HAP-1 (cell line): ENCODE measurements around the gene STAC.
"Not testable (repeated sequence)": the region's sequence is repeated elsewhere in the genome, so short reads cannot be mapped to it uniquely, and the experiment has no call there.

Source experiments
- DNase-seq, 2 experiments: peaks; one replicate each; pipeline ENCODE4 v3.0.0-alpha.2; 2016 to 2020; ENCODE audit warnings: low spot score in 2 of 2
- H3K27me3 ChIP-seq: fragments of 250-450 bp; sonication (Bioruptor Pico); 2 replicates; pipeline ENCODE4 v1.5.1; 2020; ENCODE audit warnings: low read depth, mild to moderate bottlenecking, moderate library complexity
- H3K36me3 ChIP-seq: fragments of 250-450 bp; sonication (Bioruptor Pico); replicated peaks from 2 replicates; pipeline ENCODE4 v1.5.1; 2020; ENCODE audit warnings: mild to moderate bottlenecking
- H3K4me1 ChIP-seq: fragments of 250-450 bp; sonication (Bioruptor Pico); 2 replicates; pipeline ENCODE4 v1.5.1; 2020; ENCODE audit warnings: mild to moderate bottlenecking
- H3K4me3 ChIP-seq: fragments of 250-450 bp; sonication (Bioruptor Pico); 2 replicates; pipeline ENCODE4 v1.5.1; 2020; ENCODE audit warnings: mild to moderate bottlenecking, moderate library complexity
- H3K9me3 ChIP-seq: fragments of 250-450 bp; sonication (Bioruptor Pico); 2 replicates; pipeline ENCODE4 v1.5.1; 2020; ENCODE audit warnings: mild to moderate bottlenecking, moderate library complexity
- in situ Hi-C: fragments of 300-500 bp; cut with MboI; formaldehyde crosslinking; loops from 3 replicates; pipeline ENCODE4 v1.14.3; 2020; ENCODE audit warnings: low sequenced_read_pairs, inconsistent platforms, mixed read lengths

Gene STAC

GRCh38 chr3:36494461-36495109 lies 114.3 kb downstream of the STAC start:
- no peaks in the 10 kb centered on the region for H3K36me3 ChIP-seq
- H3K9me3 ChIP-seq, result no peaks in the 10 kb centered on the region
- in situ Hi-C loops, result no loop called here
- DNase-seq, result no peak
- no peak overlapping the region for H3K4me3 ChIP-seq
- no peaks in the 10 kb centered on the region for H3K4me1 ChIP-seq
- no peaks in the 10 kb centered on the region for H3K27me3 ChIP-seq

GRCh38 chr3:36496684-36497633 lies 116.7 kb downstream of the STAC start:
- no peak for DNase-seq
- H3K4me1 ChIP-seq, result no peaks in the 10 kb centered on the region
- in situ Hi-C loops, result no loop called here

GRCh38 chr3:36500053-36500452 lies 119.7 kb downstream of the STAC start:
- H3K27me3 ChIP-seq, in situ Hi-C loops: not testable (repeated sequence)

More at GRCh38 chr3:36496684-36497633, 116.7 kb downstream of the STAC start:
- H3K9me3 ChIP-seq, result no peaks in the 10 kb centered on the region
- no peaks in the 10 kb centered on the region for H3K36me3 ChIP-seq
- H3K4me3 ChIP-seq, result no peak overlapping the region
- no peaks in the 10 kb centered on the region for H3K27me3 ChIP-seq

GRCh38 chr3:36501616-36502015 lies 121.3 kb downstream of the STAC start:
- Histone ChIP-seq H3K4me1 (no peaks in the 10 kb centered on the region), H3K9me3 (no peaks in the 10 kb centered on the region), H3K27me3 (no peaks in the 10 kb centered on the region), H3K36me3 (no peaks in the 10 kb centered on the region), H3K4me3 (no peak overlapping the region)
- DNase-seq, result no peak
- in situ Hi-C loops, result no loop called here

More at GRCh38 chr3:36500053-36500452, 119.7 kb downstream of the STAC start:
- not testable (repeated sequence) for DNase-seq, H3K4me1 ChIP-seq, H3K4me3 ChIP-seq, H3K36me3 ChIP-seq, H3K9me3 ChIP-seq

GRCh38 chr3:36505393-36505792 lies 125.1 kb downstream of the STAC start:
- no peaks in the 10 kb centered on the region for H3K27me3 ChIP-seq
- no peak for DNase-seq
- no peaks in the 10 kb centered on the region for H3K4me1 ChIP-seq
- H3K4me3 ChIP-seq, result no peak overlapping the region
- H3K36me3 ChIP-seq, result no peaks in the 10 kb centered on the region
- H3K9me3 ChIP-seq, result no peaks in the 10 kb centered on the region
- in situ Hi-C loops, result no loop called here

GRCh38 chr3:36511791-36512486 lies 131.6 kb downstream of the STAC start:
- H3K4me3 ChIP-seq, result no peak overlapping the region
- no peaks in the 10 kb centered on the region for H3K4me1 ChIP-seq
- H3K36me3 ChIP-seq, result no peaks in the 10 kb centered on the region
- H3K9me3 ChIP-seq, result no peaks in the 10 kb centered on the region
- no peaks in the 10 kb centered on the region for H3K27me3 ChIP-seq
- no peak for DNase-seq
- in situ Hi-C loops, result no loop called here

- Histone ChIP-seq H3K4me1 (no peaks in the 10 kb centered on the region), H3K27me3 (no peaks in the 10 kb centered on the region), H3K36me3 (no peaks in the 10 kb centered on the region), H3K4me3 (no peak overlapping the region), H3K9me3 (no peaks in the 10 kb centered on the region)
- DNase-seq, result no peak
- in situ Hi-C loops, result no loop called here
Observed at GRCh38 chr3:36512555-36512954, 132.3 kb downstream of the STAC start.

GRCh38 chr3:36514171-36514570 lies 133.9 kb downstream of the STAC start:
- in situ Hi-C loops, result no loop called here
- H3K36me3 ChIP-seq, result no peaks in the 10 kb centered on the region
- DNase-seq, result no peak

GRCh38 chr3:36519682-36520081 lies 139.4 kb downstream of the STAC start:
- in situ Hi-C loops, result no loop called here
- H3K36me3 ChIP-seq, result no peaks in the 10 kb centered on the region
- H3K4me3 ChIP-seq, result no peak overlapping the region
- no peaks in the 10 kb centered on the region for H3K4me1 ChIP-seq
- DNase-seq, result no peak
- H3K9me3 ChIP-seq, result no peaks in the 10 kb centered on the region
- H3K27me3 ChIP-seq, result no peaks in the 10 kb centered on the region

More at GRCh38 chr3:36514171-36514570, 133.9 kb downstream of the STAC start:
- Histone ChIP-seq H3K4me3 (no peak overlapping the region), H3K4me1 (no peaks in the 10 kb centered on the region), H3K9me3 (no peaks in the 10 kb centered on the region), H3K27me3 (no peaks in the 10 kb centered on the region)

GRCh38 chr3:36520241-36521006 lies 140.1 kb downstream of the STAC start:
- H3K27me3 ChIP-seq, result no peaks in the 10 kb centered on the region

GRCh38 chr3:36521007-36521379 lies 140.7 kb downstream of the STAC start:
- Histone ChIP-seq H3K4me3 (no peak overlapping the region), H3K27me3 (no peaks in the 10 kb centered on the region), H3K9me3 (no peaks in the 10 kb centered on the region), H3K4me1 (no peaks in the 10 kb centered on the region), H3K36me3 (no peaks in the 10 kb centered on the region)
- in situ Hi-C loops, result no loop called here
- DNase-seq, result no peak

More at GRCh38 chr3:36520241-36521006, 140.1 kb downstream of the STAC start:
- H3K4me1 ChIP-seq, result no peaks in the 10 kb centered on the region
- DNase-seq, result no peak
- no peaks in the 10 kb centered on the region for H3K36me3 ChIP-seq
- in situ Hi-C loops, result no loop called here
- H3K4me3 ChIP-seq, result no peak overlapping the region
- H3K9me3 ChIP-seq, result no peaks in the 10 kb centered on the region

- in situ Hi-C loops, result no loop called here
- no peaks in the 10 kb centered on the region for H3K36me3 ChIP-seq
- no peak for DNase-seq
- no peaks in the 10 kb centered on the region for H3K4me1 ChIP-seq
- H3K4me3 ChIP-seq, result no peak overlapping the region
- H3K27me3 ChIP-seq, result no peaks in the 10 kb centered on the region
- no peaks in the 10 kb centered on the region for H3K9me3 ChIP-seq
Observed at GRCh38 chr3:36524560-36524959, 144.3 kb downstream of the STAC start.

- H3K4me1 ChIP-seq, result no peaks in the 10 kb centered on the region
- no peaks in the 10 kb centered on the region for H3K9me3 ChIP-seq
- H3K27me3 ChIP-seq, result no peaks in the 10 kb centered on the region
- no peak for DNase-seq
- no peaks in the 10 kb centered on the region for H3K36me3 ChIP-seq
- no peak overlapping the region for H3K4me3 ChIP-seq
- in situ Hi-C loops, result no loop called here
Observed at GRCh38 chr3:36525115-36525801, 145.0 kb downstream of the STAC start.
